ENCODE data around the gene MAP2K1. TPM values are rescaled to one million over a fixed set of nuclear protein-coding genes. Genes with fewer than 3 reads are reported as not detected.
A peak's percentile ranks its signal among the peaks of the same experiment; 100 is the strongest.
"Not testable (repeated sequence)": the region's sequence is repeated elsewhere in the genome, so short reads cannot be mapped to it uniquely, and the experiment has no call there.

MAP2K1 gene
- polyA plus RNA-seq, 1 of the 3 experiments (the other 2 are of a cell fraction): 21.8 TPM

DNA sequence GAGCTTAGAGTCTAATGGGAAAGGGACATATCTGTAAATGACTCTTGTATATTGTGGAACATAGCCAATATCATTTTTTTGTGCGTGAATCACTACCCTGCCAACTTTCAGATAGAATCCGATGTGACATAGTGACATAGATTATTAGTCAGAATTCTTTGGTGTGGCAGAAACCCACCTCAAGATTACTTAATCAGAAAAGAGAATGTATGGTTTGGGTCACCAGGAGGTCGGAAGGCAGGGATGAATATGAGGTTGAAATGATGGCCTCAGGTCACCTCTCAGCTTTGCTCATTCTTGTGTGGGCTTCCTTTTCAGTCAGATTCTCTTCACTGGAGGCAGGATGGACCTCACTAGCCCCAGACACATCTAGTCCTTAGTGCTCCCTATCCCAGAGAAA lies 69.5 kb downstream of the MAP2K1 start (continued):
- TF ChIP-seq EZH2phosphoT487 (IDR thresholded peaks at IDR 0.05; ENCODE audit: borderline replicate concordance, low read depth) (no peak), TCF12 (IDR thresholded peaks at IDR 0.05) (peak; percentile 71), GATA2 (CRISPR knock-in tag; IDR thresholded peaks at IDR 0.05) (no peak), NFIC (IDR thresholded peaks at IDR 0.05; ENCODE audit: borderline replicate concordance) (peak; percentile 21; the same call in 1 of the 2 replicates), GABPA (IDR thresholded peaks at IDR 0.05; ENCODE audit: low read depth) (no peak), RXRA (IDR thresholded peaks at IDR 0.05; ENCODE audit: borderline replicate concordance, low read depth) (peak; percentile 75; the same call in 1 of the 2 replicates), TEAD4 (IDR thresholded peaks at IDR 0.05; ENCODE audit: borderline replicate concordance, insufficient read depth) (no peak), FOSL2 (IDR thresholded peaks at IDR 0.05; ENCODE audit: borderline replicate concordance, low read depth) (peak; percentile 14; the same call in 1 of the 2 replicates), JUND (IDR thresholded peaks at IDR 0.05) (peak; percentile 36; the same call in 1 of the 2 replicates), EP300 (IDR thresholded peaks at IDR 0.05; ENCODE audit: borderline replicate concordance in 1 of 2, low read depth in 1 of 2, low read length in 1 of 2) (no peak), SMC3 (IDR thresholded peaks at IDR 0.05; ENCODE audit: low read depth, low read length) (no peak), MXI1 (IDR thresholded peaks at IDR 0.05; ENCODE audit: low read depth, low read length) (no peak), MEF2A (IDR thresholded peaks at IDR 0.05; ENCODE audit: borderline replicate concordance, low read depth) (no peak)
- TF ChIP-seq, protein P1, sequence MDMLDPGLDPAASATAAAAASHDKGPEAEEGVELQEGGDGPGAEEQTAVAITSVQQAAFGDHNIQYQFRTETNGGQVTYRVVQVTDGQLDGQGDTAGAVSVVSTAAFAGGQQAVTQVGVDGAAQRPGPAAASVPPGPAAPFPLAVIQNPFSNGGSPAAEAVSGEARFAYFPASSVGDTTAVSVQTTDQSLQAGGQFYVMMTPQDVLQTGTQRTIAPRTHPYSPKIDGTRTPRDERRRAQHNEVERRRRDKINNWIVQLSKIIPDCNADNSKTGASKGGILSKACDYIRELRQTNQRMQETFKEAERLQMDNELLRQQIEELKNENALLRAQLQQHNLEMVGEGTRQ (IDR thresholded peaks at IDR 0.05; ENCODE audit: borderline replicate concordance, low read depth, low read length): no peak
- TF ChIP-seq, protein P2, sequence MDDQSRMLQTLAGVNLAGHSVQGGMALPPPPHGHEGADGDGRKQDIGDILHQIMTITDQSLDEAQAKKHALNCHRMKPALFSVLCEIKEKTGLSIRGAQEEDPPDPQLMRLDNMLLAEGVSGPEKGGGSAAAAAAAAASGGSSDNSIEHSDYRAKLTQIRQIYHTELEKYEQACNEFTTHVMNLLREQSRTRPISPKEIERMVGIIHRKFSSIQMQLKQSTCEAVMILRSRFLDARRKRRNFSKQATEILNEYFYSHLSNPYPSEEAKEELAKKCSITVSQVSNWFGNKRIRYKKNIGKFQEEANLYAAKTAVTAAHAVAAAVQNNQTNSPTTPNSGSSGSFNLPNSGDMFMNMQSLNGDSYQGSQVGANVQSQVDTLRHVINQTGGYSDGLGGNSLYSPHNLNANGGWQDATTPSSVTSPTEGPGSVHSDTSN (IDR thresholded peaks at IDR 0.05): peak; percentile 78
- TF ChIP-seq, protein P3, sequence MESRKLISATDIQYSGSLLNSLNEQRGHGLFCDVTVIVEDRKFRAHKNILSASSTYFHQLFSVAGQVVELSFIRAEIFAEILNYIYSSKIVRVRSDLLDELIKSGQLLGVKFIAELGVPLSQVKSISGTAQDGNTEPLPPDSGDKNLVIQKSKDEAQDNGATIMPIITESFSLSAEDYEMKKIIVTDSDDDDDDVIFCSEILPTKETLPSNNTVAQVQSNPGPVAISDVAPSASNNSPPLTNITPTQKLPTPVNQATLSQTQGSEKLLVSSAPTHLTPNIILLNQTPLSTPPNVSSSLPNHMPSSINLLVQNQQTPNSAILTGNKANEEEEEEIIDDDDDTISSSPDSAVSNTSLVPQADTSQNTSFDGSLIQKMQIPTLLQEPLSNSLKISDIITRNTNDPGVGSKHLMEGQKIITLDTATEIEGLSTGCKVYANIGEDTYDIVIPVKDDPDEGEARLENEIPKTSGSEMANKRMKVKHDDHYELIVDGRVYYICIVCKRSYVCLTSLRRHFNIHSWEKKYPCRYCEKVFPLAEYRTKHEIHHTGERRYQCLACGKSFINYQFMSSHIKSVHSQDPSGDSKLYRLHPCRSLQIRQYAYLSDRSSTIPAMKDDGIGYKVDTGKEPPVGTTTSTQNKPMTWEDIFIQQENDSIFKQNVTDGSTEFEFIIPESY (IDR thresholded peaks at IDR 0.05; ENCODE audit: borderline replicate concordance, low read depth): no peak

- no peak overlapping the region for H3K4me2 ChIP-seq
- TF ChIP-seq, protein P2 (IDR thresholded peaks at IDR 0.05): no peak
- TF ChIP-seq EZH2phosphoT487 (IDR thresholded peaks at IDR 0.05; ENCODE audit: borderline replicate concordance, low read depth): no peak
- no peak for TF ChIP-seq RAD21 (IDR thresholded peaks at IDR 0.05; ENCODE audit: low read length)
- no peak for TF ChIP-seq TAF1 (IDR thresholded peaks at IDR 0.05; ENCODE audit: borderline replicate concordance, low read depth, low read length)
- TF ChIP-seq SIN3A (IDR thresholded peaks at IDR 0.05; ENCODE audit: borderline replicate concordance, low read depth, low read length): no peak
- TF ChIP-seq SMC3 (IDR thresholded peaks at IDR 0.05; ENCODE audit: low read depth, low read length): no peak
- TF ChIP-seq ELF1 (IDR thresholded peaks at IDR 0.05): no peak
- H3K27me3 ChIP-seq (ENCODE audit: insufficient read depth): no peaks in the 10 kb centered on the region
- H3K9me2 ChIP-seq: no peaks in the 10 kb centered on the region
- H3K36me3 ChIP-seq (replicated peaks in 1 of 2; ENCODE audit: control insufficient read depth in 1 of 2, insufficient read depth in 2 of 2, low read length in 1 of 2): no peaks in the 10 kb centered on the region
- H3K9ac ChIP-seq: no peak overlapping the region
- ChIA-PET POLR2A (interaction anchor here (1.0 kb wide), 1 partner anchor 70 kb away, joined by 3 read pairs; no protein-coding TSS in a partner anchor), CTCF (interaction anchor here (0.7 to 1.1 kb wide), 2 partner anchors 19 to 39 kb away, joined by 3 read pairs; no protein-coding TSS in a partner anchor)
- H3K79me2 ChIP-seq (ENCODE audit: insufficient read depth): no peaks in the 10 kb centered on the region; the same call in 1 of the 2 replicates
- H2AFZ ChIP-seq (ENCODE audit: low read depth): no peak overlapping the region
- H3K4me3 ChIP-seq (ENCODE audit: low read depth in 2 of 2, low read length in 1 of 2): no peak overlapping the region
- 85% methylated on average over 3 of the region's 3 CpGs for WGBS (ENCODE audit: low lambda C conversion rate)
- DNase-seq: no peak
- H3K27ac ChIP-seq (ENCODE audit: low read depth in 2 of 2, low read length in 1 of 2): no peak overlapping the region; a peak in 1 of 4 replicates
- no peaks in the 10 kb centered on the region for H3K9me3 ChIP-seq
- H4K20me1 ChIP-seq (ENCODE audit: insufficient read depth): no peaks in the 10 kb centered on the region
- H3F3A ChIP-seq (replicated peaks; ENCODE audit: insufficient read depth): no peaks in the 10 kb centered on the region
- peaks cover 0 to 6% of the 10 kb centered on the region in 2 experiments; a peak in 1 of 4 replicates for H3K4me1 ChIP-seq (ENCODE audit: control insufficient read depth in 1 of 2, insufficient read depth in 2 of 2, low read depth in 1 of 2, low read length in 1 of 2)
Measured at GRCh38 chr15:66459818-66460615, 73.3 kb downstream of the MAP2K1 start.

DNA sequence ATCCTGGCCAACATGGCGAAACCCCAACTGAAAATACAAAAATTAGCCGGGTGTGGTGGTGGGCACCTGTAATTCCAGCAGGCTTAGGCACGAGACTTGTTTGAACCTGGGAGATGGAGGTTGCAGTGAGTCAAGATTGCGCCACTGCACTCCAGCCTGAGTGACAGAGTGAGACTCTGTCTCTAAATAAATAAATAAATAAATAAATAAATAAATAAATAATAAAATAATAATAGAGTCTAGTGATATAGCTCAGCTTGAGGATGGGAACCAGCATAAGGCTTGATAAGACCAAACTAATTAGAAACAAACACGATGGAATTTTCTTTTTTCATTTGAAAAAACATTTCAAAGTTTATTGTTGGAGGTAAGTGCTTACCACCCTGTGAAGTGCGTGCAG lies 74.6 kb downstream of the MAP2K1 start:
- H3K9me3 ChIP-seq; CTCF ChIA-PET; H3K27me3 ChIP-seq (ENCODE audit: insufficient read depth); H4K20me1 ChIP-seq (ENCODE audit: insufficient read depth); H2AFZ ChIP-seq (ENCODE audit: low read depth); H3K4me3 ChIP-seq (ENCODE audit: low read depth in 2 of 2, low read length in 1 of 2); H3F3A ChIP-seq (replicated peaks; ENCODE audit: insufficient read depth); H3K36me3 ChIP-seq (replicated peaks in 1 of 2; ENCODE audit: control insufficient read depth in 1 of 2, insufficient read depth in 2 of 2, low read length in 1 of 2); POLR2A ChIA-PET; H3K27ac ChIP-seq (ENCODE audit: low read depth in 2 of 2, low read length in 1 of 2); H3K9me2 ChIP-seq; H3K4me1 ChIP-seq (ENCODE audit: control insufficient read depth in 1 of 2, insufficient read depth in 2 of 2, low read depth in 1 of 2, low read length in 1 of 2); H3K4me2 ChIP-seq; H3K79me2 ChIP-seq (ENCODE audit: insufficient read depth); DNase-seq; H3K9ac ChIP-seq: not testable (repeated sequence)
- 92% methylated on average over 6 of the region's 6 CpGs for WGBS (ENCODE audit: low lambda C conversion rate)

All from SK-N-SH (cell line).